Stimulated activated CD4-positive, alpha-beta T cell treated with anti-CD3 and anti-CD28 coated beads, Interleukin-1b, Interleukin-23, amount 100 ng/mL, for 48 hours (primary cell): ENCODE measurements around the gene ZC3H7A.

ENCODE experiments used
- DNase-seq: peaks from one replicate; pipeline ENCODE4 v3.0.0-alpha.2; 2020

Gene ZC3H7A

DNA sequence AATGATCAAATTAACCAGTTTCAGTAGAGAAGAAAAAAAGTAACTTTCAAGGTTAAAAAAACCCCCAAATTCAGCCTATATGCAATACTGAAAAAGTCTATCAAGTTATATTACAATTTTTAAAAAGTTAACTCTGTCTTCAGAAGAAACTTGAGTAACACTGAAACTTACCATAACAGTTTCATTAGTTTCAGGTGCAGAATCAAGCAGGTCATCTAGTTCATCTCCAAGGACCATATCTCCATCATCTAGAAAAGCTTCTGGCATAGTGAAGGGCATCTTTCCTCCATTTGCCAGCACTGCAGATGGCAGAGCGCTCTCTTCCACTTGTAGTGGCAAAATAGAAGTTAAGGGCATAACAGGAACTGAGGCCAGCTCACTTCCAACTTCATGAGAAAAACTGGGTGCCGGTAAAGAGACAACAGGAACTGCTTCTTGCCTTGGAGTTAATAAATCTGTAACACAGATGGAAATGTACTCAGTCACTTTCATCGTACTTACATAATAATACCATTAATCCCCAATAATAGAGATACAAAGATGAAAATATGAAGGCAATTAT is 22.9 kb downstream of the ZC3H7A start:
- no peak for DNase-seq

DNA sequence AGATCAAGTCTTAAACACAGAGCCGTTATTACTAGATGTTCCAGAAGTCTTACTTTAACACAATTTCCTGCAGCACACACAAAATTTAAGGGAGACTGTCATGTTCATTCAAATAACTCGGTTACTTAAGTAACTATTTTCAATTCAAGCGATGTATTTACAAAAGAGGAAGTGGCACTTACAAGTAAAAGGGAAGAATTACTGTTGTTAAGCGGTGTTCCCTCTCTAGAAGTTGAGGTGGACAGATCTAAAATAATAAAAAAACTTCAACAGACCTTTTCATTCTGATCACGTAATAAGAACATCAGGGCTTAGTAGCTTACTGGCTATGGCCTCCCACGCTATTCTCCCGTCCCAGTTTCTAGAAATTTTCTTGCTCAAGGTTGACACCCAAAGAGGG is 28.2 kb downstream of the ZC3H7A start:
- DNase-seq, result no peak

DNA sequence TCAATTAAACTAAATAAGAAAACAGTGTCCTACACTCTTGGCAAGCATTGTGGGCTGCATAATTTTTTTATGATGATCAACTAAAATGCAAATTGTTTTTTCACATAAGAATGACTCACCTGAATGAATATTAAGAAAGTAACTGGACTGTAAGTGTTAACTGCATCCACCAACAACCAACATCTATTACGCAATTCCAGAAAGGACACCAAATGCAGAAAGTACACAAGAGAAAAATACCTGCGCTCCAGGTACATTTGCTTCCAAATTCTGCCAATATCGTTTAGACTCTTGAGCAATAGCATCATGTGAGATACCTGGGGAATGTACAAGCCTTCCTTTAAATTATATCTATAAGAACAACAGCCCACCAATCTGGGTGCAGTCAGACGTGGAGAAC is 34.6 kb downstream of the ZC3H7A start:
- no peak for DNase-seq

DNA sequence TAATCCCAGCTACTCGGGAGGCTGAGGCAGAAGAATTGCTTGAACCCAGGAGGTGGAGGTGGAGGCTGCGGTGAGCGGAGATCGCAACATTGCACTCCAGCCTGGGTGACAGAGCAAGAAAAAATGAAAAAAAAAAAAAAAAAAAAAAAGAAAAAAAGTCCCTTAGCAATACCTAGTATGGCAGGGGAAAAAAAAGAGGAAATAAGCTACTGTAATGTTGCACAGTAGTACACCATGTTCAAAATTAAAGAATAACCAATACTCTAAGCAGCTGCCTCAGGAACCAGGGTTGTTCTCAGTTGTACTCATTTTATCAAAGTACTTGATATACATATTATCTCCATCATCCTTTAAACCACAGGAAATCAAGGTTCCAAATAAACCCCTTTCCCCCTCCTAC is 37.1 kb downstream of the ZC3H7A start:
- no peak for DNase-seq

DNA sequence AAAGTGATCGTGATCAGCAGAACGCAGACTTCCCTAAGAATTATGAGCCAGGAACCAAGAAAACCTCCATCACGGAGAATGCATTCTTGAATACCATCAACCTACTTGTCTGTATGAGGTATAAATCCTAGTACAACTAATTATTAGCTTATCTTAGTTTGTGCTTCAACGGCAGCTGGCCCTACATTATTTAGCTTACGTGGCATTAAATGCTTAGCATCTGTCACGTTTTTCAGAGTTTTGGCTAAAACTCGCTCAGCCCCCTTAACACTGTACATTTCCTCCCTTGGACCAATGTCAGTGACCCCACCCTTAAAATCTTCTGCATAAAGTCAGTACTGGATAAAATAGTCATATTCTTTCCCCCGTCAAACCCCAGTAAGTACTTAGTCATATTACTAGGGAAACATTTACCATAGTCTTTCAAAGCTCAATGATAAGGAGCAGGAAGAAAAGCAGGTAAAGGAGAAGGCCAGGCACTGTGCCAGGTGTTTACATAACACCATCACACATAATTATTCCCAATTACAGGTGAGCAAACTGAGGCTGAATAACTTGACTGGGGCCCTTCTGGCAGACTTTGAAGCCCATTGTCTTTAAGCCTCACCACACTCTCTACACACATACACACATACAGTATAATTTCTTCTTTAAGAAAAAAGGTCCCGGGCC is 37.8 kb downstream of the ZC3H7A start:
- no peak for DNase-seq

DNA sequence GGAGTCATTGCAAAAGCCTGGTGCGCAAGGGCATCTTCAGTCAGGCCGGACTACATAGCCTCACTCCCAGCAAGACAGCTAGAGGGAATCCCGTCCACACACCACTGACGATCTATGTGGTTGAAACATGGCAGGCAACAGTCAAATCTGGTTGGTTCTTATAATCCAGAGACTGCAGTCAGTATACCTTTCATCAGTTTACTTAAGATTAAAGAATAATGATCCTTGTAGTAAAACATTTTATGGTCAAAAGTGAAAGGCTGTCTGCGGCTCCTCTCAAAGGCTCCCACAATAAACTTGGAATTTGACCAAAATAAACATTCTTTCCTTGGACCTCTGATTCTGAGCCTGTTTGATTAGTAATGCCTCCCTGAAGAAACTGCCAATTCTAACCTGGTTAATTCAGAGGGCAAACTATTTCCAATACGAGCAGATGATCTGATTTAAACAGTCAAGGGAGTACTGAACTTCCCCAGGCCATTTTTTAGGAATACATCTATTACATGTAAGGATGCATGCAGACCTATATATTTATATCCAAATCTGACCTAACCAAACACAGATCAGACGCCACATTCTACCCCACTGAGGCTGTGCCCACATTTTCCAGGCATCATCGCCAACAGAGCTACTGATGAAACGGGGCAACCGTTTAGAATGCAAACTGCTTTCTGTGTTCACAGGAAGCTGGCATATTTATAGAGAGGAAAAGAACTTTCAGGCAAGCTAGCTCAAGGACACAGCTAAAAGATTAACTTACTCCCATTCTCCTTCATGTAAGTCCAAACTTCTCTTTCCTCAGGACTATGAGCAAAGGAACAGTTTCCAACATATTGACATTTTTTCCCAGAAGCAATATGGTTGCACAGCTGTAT is 39.1 kb downstream of the ZC3H7A start:
- no peak for DNase-seq

DNA sequence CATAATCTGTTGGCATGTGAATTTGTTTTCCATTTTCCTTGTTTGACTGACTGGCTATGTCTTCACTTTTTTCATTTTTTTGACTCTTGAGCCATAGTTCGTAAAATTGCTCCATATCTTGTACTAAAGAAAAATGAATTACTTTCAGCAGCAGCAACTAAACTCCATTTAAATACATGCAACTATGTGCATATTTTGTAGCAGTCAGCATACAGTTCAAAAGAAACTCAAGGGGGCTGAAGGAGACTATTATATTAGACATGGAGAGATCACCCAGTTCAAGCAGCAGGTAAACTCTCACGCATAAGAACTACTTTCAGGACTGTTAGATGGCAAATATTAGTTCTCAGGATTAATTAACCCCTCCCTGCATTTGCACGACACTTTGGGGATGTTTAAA is 40.8 kb downstream of the ZC3H7A start:
- no peak for DNase-seq

DNA sequence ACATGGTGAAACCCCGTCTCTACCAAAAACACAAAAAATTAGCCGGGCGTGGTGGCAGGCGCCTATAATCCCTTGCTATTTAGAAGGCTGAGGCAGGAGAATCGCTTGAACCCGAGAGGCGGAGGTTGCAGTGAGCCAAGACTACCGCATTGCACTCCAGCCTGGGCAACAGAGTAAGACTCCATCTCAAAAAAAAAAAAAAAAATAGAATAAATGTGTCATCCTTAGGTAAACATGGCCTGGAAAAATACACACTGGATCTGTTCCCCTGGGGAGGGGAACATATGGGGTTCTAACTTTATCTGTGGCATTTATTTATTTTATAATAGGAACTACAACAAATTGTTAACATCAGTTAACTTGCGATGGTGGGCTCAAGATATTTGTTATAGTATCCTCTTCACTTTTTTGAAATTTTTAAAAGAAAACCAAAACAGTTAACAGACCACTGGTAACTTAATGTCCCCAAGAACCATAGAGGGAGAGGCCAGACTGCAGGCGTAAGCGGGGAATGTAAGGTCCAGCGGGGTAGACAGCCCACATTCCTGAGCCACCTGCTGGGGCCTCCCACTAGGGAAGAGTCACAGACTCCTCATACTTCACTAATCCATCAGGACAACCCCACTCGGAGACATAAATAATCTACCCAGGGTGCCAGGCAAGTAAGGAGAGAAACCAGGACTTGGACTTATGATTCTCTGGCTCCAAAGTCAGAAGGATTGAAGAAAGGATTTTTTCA is 41.9 kb downstream of the ZC3H7A start:
- DNase-seq, result no peak

DNA sequence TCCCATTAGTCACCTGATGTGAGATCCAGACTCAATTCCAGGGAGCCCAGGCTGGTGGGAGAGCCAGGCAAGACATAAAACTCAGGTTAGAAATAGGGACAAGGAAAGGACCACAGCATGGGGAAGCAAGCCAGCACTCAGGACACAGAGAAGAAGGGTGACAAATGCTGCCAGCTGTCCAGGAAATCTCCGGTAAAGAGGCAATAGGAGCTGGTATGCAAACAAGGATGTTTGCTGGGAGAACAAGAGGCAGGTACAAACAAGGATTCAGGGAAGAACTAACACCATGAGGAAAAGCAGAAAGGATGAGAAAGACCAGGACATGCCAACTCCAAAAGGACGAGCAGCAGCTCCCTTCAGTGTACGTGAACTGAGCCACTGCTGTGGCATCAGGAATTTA is 44.2 kb downstream of the ZC3H7A start:
- DNase-seq, result no peak

DNA sequence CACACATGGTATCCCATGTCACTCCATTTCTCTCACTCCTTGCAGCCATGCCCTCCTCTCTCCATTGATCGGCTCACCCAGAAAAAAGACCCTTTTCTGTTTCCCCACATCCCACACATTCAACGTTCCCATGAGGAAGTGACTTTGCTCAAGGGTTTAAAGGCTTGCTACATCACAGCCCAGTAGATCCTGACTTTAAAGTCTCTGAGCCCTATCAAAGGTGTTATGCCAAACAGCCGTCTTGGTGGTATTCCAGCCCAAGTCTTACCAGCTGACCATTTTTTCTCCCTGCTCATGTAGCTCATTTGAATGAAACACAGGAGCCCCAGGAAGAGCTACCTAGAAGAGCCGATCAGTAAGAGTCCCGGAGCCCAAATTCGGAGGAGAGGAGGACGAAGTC is 47.0 kb downstream of the ZC3H7A start:
- no peak for DNase-seq

DNA sequence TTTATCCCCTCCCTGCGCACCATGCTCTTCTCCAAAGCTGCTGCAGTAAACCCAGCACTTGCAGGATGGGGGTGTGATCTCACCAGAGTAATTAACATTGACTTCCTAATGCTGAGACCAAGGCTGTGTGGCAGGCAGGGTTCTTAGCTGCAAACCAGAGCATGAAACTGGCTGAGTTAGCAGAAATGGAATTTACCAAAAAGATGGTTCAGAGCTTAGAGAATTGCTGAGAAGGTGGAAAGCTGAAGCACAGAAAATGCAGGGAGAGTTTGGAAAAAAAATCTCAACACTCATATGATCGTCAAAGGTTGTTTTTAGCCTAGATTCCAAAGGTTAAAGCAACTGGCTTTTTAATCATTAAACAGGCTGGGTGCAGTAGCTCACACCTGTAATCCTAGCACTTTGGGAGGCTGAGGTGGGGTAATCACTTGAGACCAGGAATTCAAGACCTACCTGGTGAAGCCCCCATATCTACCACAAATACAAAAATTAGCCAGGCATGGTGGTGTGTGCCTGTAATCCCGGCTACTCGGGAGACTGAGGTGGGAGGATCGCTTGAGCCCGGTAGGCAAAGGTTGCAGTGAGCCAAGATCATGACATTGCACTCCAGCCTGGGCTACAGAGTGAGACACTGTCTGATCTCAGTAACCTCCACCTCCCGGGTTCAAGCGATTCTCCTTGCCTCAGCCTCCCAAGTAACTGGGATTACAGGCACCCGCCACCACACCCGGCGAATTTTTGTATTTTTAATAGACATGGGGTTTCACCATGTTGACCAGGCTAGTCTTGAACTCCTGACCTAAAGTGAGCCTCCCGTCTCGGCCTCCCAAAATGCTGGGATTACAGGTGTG is 48.4 kb downstream of the ZC3H7A start:
- DNase-seq, result no peak

DNA sequence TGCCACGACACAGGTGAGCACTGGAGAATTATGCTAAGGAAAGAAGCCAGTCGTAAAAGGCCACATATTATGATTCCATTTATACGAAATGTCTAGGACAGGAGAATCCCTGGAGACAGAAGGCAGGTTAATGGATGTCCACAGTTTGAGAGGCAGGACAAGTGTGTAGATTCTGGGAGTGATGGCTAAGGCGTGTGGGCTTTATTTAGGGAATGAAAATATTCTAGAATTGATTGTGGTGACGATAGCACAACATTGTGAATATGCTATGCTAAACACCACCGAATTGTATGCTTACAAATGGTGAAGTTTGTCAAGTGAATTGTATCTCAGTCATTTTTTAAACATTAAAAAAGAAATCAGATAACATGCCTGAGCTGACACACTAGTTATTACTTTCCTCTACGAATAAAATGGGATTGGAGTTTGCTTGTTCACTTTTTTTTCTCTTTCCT is 49.1 kb downstream of the ZC3H7A start:
- no peak for DNase-seq

DNA sequence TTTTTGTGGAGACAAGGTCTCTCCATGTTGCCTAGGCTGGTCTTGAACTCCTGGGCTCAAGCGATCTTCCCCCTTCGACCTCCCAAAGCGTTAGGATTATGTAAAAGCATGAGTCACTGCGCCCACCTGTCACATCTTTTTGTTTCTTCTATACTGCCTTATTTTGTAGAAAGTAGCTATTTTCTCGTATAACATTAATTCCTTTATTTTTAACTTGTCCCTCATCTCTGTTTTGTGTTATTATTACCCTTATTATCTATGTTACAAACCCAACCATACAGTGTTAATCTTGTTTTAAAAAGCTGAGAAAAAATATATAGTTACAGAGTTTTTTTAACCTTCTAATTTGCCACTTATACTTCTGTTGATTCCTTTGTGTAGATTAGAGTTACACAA is 53.0 kb downstream of the ZC3H7A start:
- DNase-seq, result no peak

DNA sequence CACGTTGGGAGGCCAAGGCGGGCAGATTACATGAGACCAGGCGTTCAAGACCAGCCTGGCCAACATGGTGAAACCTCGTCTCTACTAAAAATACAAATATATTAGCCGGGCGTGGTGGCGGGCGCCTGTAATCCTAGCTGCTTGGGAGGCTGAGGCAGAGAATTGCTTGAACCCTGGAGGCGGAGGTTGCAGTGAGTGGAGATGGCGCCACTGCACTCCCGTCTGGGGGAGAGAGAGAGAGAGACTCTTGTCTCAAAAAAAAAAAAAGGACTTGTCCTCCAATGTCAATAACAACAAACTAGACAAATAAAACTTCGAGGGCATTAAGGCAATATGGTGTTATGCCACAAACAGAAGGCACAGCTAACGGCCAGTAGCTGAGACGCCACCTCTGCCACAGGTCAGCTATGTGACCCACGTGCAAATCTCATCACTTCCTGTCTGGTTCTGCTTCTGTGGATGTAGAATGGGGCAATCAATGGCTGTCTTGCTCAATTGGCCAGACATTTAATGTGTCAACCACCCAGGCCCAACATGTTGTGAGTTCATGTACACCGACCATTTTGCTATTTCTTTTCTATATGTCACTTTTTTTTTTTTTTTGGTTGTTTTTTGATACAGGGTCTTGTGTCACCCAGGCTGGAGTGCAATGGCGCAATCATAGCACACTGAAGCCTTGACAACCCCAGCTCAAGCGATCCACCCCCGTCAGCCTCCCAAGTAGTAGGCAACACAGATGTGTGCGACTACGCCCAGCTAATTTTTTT is 53.6 kb downstream of the ZC3H7A start:
- DNase-seq, result peak; percentile 27

DNA sequence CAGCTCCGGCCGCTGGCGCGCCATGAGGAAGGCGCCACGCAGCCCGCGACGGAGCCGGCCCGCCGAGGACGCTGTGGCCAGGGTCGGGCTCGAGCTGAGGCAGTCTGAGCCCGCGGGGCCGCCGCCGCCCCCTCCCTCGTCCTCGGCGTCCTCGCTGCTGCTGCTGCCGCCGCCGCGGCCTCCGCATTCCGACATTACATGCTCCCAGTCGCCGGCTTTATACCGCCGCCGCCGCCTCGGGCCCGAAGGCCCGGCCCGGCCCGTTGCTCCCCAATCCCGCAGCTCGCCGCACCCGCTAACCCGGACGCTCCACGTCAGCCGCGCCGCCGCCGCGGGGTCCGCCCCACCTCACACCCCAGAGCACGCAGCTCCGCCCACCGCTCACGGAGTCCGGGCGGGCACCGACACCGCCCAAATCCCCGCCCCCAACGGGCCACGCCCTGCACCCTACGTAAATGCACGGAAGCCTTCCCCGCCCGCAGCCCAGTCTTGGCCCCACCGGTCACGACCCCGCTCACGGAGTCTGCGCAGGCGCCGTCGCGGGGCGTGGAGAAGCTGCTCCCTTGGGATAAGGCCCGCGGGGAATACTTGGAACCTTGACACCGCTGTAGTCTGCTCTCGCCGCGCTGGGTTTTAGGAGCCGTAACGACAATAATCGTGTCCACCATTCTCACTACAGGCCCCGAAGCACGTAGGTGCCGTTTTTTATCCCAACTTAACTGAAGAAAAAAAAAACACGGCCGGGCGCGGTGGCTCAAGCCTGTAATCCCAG is 54.3 kb downstream of the ZC3H7A start, which contains the start of gene TXNDC11:
TSS of gene TXNDC11 (minus strand) at position 322 of the 772 bp plus-strand sequence. CDS start at position 195, 127 bp downstream.
- DNase-seq, result peak; percentile 98

DNA sequence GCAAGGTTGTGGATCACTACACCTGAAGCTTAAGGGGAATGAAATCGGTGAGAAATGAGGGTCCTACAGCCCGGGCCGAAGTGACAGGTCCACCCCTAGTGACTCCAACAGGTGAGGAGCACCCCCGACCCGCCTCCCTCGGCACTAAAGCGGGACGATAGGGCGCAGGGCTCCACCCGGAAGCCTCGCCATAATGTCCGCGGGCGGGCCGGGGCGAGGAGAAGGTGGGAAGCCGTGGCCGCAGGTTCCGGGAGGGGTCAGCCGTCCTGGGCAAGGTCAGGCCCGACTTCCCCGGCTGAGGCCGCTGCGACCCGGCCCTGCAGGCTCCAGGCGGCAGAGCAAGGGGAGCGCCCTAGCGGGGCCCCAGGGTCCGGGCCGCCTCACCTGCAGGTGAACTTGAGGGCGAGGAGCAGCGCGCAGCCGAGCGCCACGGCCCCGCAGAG is 54.9 kb downstream of the ZC3H7A start:
- no peak for DNase-seq

DNA sequence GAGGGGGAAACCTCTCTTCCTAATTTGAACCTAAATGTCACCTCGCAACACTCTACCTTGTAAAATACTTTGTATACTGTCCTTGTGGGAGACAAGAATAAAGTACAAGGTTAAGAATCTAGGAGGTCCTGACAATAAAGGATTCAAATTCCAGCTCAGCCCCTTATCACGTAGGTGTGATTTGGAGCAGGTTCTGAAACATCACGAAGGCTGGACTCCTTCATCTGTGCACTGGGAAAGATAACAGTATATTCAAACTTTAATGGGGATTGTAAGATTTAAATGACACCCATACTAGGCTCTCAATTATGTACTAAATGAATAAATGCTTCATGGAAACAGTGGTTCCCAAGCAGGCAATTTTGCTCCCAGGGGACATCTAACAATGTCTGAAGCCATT is 56.5 kb downstream of the ZC3H7A start:
- no peak for DNase-seq

DNA sequence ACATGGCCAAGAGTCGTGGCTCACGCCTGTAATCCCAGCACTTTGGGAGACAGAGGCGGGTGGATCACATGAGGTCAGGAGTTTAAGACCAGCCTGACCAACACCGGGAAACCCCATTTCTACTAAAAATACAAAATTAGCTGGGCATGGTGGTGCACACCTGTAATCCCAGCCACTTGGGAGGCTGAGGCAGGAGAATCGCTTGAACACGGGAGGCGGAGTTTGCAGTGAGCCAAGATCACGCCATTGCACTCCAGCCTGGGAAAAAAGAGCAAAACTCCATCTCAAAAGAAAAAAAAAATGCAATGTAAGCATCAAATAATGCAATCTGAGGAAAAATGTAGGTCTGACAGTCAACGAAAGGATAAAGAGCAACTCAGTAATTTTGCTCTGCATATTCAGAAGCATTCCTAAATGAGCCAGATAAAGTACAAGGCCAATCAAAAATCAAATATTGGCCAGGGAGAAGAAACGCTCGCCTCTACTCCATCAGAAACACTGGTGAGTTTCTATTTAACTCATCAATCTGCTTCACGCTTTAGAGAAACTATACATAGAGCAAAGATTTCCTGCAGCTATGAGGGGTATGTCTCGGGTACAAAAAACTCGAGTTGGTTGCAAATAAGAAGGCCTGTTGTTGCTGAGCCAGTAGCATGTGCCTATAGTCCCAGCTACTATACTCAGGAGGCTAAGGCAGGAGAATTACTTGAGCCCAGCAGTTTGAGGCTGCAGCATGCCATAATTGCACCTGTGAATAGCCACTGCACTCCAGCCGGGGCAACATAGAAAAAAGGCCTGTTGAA is 58.1 kb downstream of the ZC3H7A start:
- DNase-seq, result no peak

DNA sequence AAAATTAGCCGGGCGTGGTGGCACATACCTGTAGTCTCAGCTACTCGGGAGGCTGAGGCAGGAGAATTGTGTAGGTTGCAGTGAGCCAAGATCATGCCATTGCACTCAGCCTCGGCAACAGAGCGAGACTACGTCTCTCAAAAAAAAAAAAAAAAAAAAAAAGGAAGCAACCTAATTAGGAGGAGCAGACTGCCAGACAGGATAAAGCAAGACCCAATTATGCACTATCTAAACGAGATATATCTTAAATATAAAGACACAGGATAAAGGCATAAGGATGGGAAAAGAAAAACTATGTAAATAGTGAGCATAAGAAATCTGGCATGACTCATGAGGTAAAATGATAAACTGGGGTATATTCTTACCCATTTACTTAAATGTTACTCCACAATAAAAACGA is 59.3 kb downstream of the ZC3H7A start:
- no peak for DNase-seq

DNA sequence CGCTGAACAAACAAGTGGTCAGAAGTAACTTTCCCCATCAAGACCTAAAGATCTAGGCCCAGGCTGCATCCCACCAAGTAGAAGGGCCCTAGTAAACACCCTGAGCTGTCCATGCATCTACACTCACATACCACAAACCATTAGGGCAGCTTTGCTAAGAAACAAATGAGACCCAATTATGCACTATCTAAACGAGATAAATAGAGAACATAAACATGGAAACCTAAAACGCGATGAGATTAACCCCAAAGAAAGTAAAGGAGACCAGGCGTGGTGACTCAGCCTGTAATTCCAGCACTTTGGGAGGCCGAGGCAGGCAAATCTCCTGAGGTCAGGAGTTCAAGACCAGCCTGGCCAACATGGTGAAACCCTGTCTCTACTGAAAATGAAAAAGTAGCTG is 60.2 kb downstream of the ZC3H7A start:
- no peak for DNase-seq
